ENCODE measurements around the gene STYXL2. TPM values are rescaled to one million over a fixed set of nuclear protein-coding genes. Genes with fewer than 3 reads are reported as not detected.

The STYXL2 gene
- total and polyA plus RNA-seq, 9 of the 15 experiments (the other 6 are each of a cell fraction or from before 2014, with no cell fraction given), result not detected

- Histone ChIP-seq H3K9me3 (replicated peaks; ENCODE audit: control insufficient read depth, insufficient read depth, low read depth, low read length) (no peaks in the 10 kb centered on the region), H4K20me1 (replicated peaks; ENCODE audit: control insufficient read depth, insufficient read depth, low read length) (no peaks in the 10 kb centered on the region), H3K9me1 (ENCODE audit: control insufficient read depth, insufficient read depth, low read length) (no peaks in the 10 kb centered on the region), H3K9ac (ENCODE audit: insufficient read depth in 1 of 2, low read depth in 2 of 2, low read length in 2 of 2) (no peak overlapping the region), H3K4me2 (ENCODE audit: insufficient read depth, low read length) (no peak overlapping the region), H3K27me3 (ENCODE audit: control insufficient read depth in 2 of 2, insufficient read depth in 2 of 2, low read length in 2 of 2) (peaks cover 2 to 24% of the 10 kb centered on the region in 2 experiments; a peak in 4 of 5 replicates), H3K27ac (ENCODE audit: extremely low read depth, low read depth, low read length) (no peak overlapping the region), H3K36me3 (ENCODE audit: control insufficient read depth, insufficient read depth, low read length) (no peaks in the 10 kb centered on the region), H3K4me1 (replicated peaks in 1 of 2; ENCODE audit: control insufficient read depth in 2 of 2, insufficient read depth in 2 of 2, low read length in 2 of 2) (no peaks in the 10 kb centered on the region), H2AFZ (ENCODE audit: low read depth, low read length) (no peak overlapping the region), H3K4me3 (no peak overlapping the region), H3K79me2 (ENCODE audit: control insufficient read depth, insufficient read depth, low read length) (no peaks in the 10 kb centered on the region)
- DNase-seq (ENCODE audit: extremely low read depth in 1 of 4, low spot score in 3 of 4), result no peak
- ChIA-PET CTCF (ENCODE audit: low intra/inter-chr PET ratio) (no interaction called here), POLR2A (interaction anchor here (0.5 kb wide), 1 partner anchor 10 kb away, joined by 3 read pairs; no protein-coding TSS in a partner anchor)
- intact Hi-C loops (cut with micrococcal nuclease) (no loop called here), in situ Hi-C loops (cut with MboI) (no loop called here)
- ATAC-seq, result no peak
- 0% methylated on average over 4 of the region's 4 CpGs for whole genome bisulfite sequencing (ENCODE audit: insufficient coverage, low coverage, missing lambda C conversion rate)
- no TSS peak for BruUV-seq (replicated peaks)
- FAIRE-seq, result no peak
- TF ChIP-seq CREB3L1 (IDR thresholded peaks at IDR 0.05; ENCODE audit: borderline replicate concordance, low read depth) (no peak), U2AF2 (optimal IDR thresholded peaks at IDR 0.05; ENCODE audit: low read depth, low read length) (no peak), E2F5 (CRISPR knock-in tag; IDR thresholded peaks at IDR 0.05) (no peak), IRF2 (CRISPR knock-in tag; IDR thresholded peaks at IDR 0.05) (no peak), HLTF (IDR thresholded peaks at IDR 0.05) (no peak), ETS1 (conservative IDR thresholded peaks at IDR 0.05; ENCODE audit: control insufficient read depth, low read depth, low read length) (no peak), PCBP1 (IDR thresholded peaks at IDR 0.05; ENCODE audit: low read depth, low read length, poor library complexity, severe bottlenecking) (no peak), PKNOX1 (IDR thresholded peaks at IDR 0.05) (no peak), THAP7 (CRISPR knock-in tag; IDR thresholded peaks at IDR 0.05) (no peak), PREB (CRISPR knock-in tag; IDR thresholded peaks at IDR 0.05) (no peak), TCFL5 (CRISPR knock-in tag; conservative IDR thresholded peaks at IDR 0.05) (no peak), ZBTB26 (CRISPR knock-in tag; IDR thresholded peaks at IDR 0.05) (no peak), NCOA1 (IDR thresholded peaks at IDR 0.05; ENCODE audit: low read depth) (no peak)
Measured at GRCh38 chr1:167111868-167112709, 18.2 kb downstream of the STYXL2 start.
